Naive thymus-derived CD4-positive, alpha-beta T cell (primary cell): ENCODE measurements around the gene GUCA2B. TPM values are rescaled to one million over a fixed set of nuclear protein-coding genes. Genes with fewer than 3 reads are reported as not detected.

ENCODE experiments used
- ATAC-seq: fragments of 150-1000 bp; cut with Tn5 transposase; 2 replicates; pipeline ENCODE4 v1.10.0; 2021; ENCODE audit warnings: mild to moderate bottlenecking, moderate library complexity
- CTCF ChIA-PET: fragments of 350-600 bp; sonication (Branson Sonifier 250); formaldehyde crosslinking; loops from one replicate; lab custom pipeline; 2021; ENCODE audit warnings: antibody characterized with exemption; lab: Charles Lee
- POLR2A ChIA-PET: fragments of 350-600 bp; sonication (Branson Sonifier 250); formaldehyde crosslinking; loops from one replicate; lab custom pipeline; 2021; ENCODE audit warnings: antibody characterized with exemption, inconsistent platforms; lab: Charles Lee
- DNase-seq, 9 donors: peaks; one replicate each; pipeline versions ENCODE4 v3.0.0 to v3.0.0-alpha.2; 2020 to 2022; ENCODE audit warnings: mixed read lengths in 1 of 9
- H3K27ac ChIP-seq: one replicate; pipeline ENCODE4 v1.7.0; 2013; ENCODE audit warnings: mild to moderate bottlenecking, low read depth, low read length, moderate library complexity
- H3K27me3 ChIP-seq, 2 donors: one replicate each; pipeline ENCODE4 v1.7.0; 2013; ENCODE audit warnings: low read length in 2 of 2, mild to moderate bottlenecking in 2 of 2, moderate library complexity in 2 of 2; ENCODE audit not compliant: control insufficient read depth in 2 of 2, insufficient read depth in 2 of 2
- H3K36me3 ChIP-seq, 3 experiments: 1 replicate in 2 of 3; 2 replicates in 1 of 3; pipeline ENCODE4 v1.7.0; 2013; ENCODE audit warnings: low read length in 3 of 3, mild to moderate bottlenecking in 3 of 3, moderate library complexity in 1 of 3; ENCODE audit not compliant: insufficient read depth in 3 of 3, control insufficient read depth in 2 of 3
- H3K4me1 ChIP-seq, 2 donors: one replicate each; pipeline ENCODE4 v1.7.0; 2013; ENCODE audit warnings: low read length in 2 of 2, mild to moderate bottlenecking in 2 of 2, moderate library complexity in 1 of 2; ENCODE audit not compliant: control insufficient read depth in 2 of 2, insufficient read depth in 2 of 2
- H3K4me3 ChIP-seq: 2 replicates; pipeline ENCODE4 v1.7.0; 2013; ENCODE audit warnings: mild to moderate bottlenecking, low read length
- H3K9me3 ChIP-seq, 3 experiments: 1 replicate in 2 of 3; 2 replicates in 1 of 3; pipeline ENCODE4 v1.7.0; 2013; ENCODE audit warnings: low read length in 3 of 3; ENCODE audit not compliant: control insufficient read depth in 2 of 3
- H3K27ac Mint-ChIP-seq, 9 donors: one replicate each; pipeline ENCODE4 v1.8.0; 2020 to 2022; ENCODE audit warnings: mixed read lengths in 9 of 9, mild to moderate bottlenecking in 8 of 9, moderate library complexity in 5 of 9, inconsistent platforms in 2 of 9
- H3K27me3 Mint-ChIP-seq, 5 donors: one replicate each; pipeline ENCODE4 v1.8.0; 2021 to 2022; ENCODE audit warnings: mixed read lengths in 5 of 5, mild to moderate bottlenecking in 1 of 5
- H3K36me3 Mint-ChIP-seq, 5 donors: one replicate each; pipeline ENCODE4 v1.8.0; 2020 to 2022; ENCODE audit warnings: mixed read lengths in 5 of 5, mild to moderate bottlenecking in 3 of 5, inconsistent platforms in 1 of 5
- H3K4me1 Mint-ChIP-seq, 7 donors: one replicate each; pipeline ENCODE4 v1.8.0; 2020 to 2022; ENCODE audit warnings: mixed read lengths in 7 of 7, mild to moderate bottlenecking in 3 of 7, inconsistent platforms in 1 of 7
- H3K4me3 Mint-ChIP-seq, 10 donors: one replicate each; pipeline ENCODE4 v1.8.0; 2020 to 2022; ENCODE audit warnings: mild to moderate bottlenecking in 10 of 10, mixed read lengths in 10 of 10, moderate library complexity in 6 of 10, inconsistent platforms in 2 of 10
- H3K9me3 Mint-ChIP-seq, 11 donors: one replicate each; pipeline ENCODE4 v1.8.0; 2020 to 2022; ENCODE audit warnings: mixed read lengths in 11 of 11, mild to moderate bottlenecking in 4 of 11, inconsistent platforms in 1 of 11, moderate library complexity in 1 of 11
- intact Hi-C, 2 donors: fragments of 100-400 bp; cut with micrococcal nuclease; formaldehyde crosslinking; loops; one replicate each; pipeline ENCODE4 v1.15.1; 2023
- polyA plus RNA-seq, 2 donors: library from polyadenylated mRNA; unstranded; fragments of 300-500 nt; fragmentation: Illumina TruSeq; gene quantifications; one replicate each; pipeline ENCODE4 v1.2.3, GENCODE V29; 2021
- total RNA-seq, 6 experiments: library from RNA in 5 of 6; stranded (reverse) in 5 of 6; gene quantifications; 1 replicate in 5 of 6; 2 replicates in 1 of 6; pipeline ENCODE4 v1.2.3 and lab custom pipeline; 2021 to 2026

The GUCA2B gene
- total and polyA plus RNA-seq, 7 experiments from 2014 or later, result not detected

- POLR2A ChIA-PET, result no interaction called here
- H3K27ac ChIP-seq, result no peak overlapping the region
- H3K4me1 ChIP-seq, result no peaks in the 10 kb centered on the region
- H3K27me3 Mint-ChIP-seq, result peaks cover 3 to 11% (median 9%) of the 10 kb centered on the region in 5 donors
- H3K9me3 Mint-ChIP-seq, result no peaks in the 10 kb centered on the region
- H3K36me3 Mint-ChIP-seq, result no peaks in the 10 kb centered on the region
- H3K27ac Mint-ChIP-seq, result no peak overlapping the region
- no peaks in the 10 kb centered on the region for H3K36me3 ChIP-seq
- H3K4me1 Mint-ChIP-seq, result peaks cover 0 to 7% (median 5%) of the 10 kb centered on the region in 7 donors
- H3K4me3 ChIP-seq, result no peak overlapping the region
- CTCF ChIA-PET, result no interaction called here
- H3K9me3 ChIP-seq, result no peaks in the 10 kb centered on the region
- intact Hi-C loops, result loop anchor here in 1 of 2 donors (10.0 kb wide), 1 partner anchor 571 kb away; no protein-coding TSS in a partner anchor
- DNase-seq, result peak in 1 of 9 donors; percentile 8
- peaks cover 0 to 6% of the 10 kb centered on the region in 2 donors for H3K27me3 ChIP-seq
- no peak overlapping the region for H3K4me3 Mint-ChIP-seq
- no peak for ATAC-seq
Measured at GRCh38 chr1:42145764-42146625, 7.2 kb upstream of the GUCA2B start.

- ATAC-seq (peak; percentile 74), DNase-seq (peak; percentile 30 to 71 (median 61))
- Histone ChIP-seq H3K27me3 (peaks cover 0 to 6% of the 10 kb centered on the region in 2 donors), H3K27ac (no peak overlapping the region), H3K36me3 (no peaks in the 10 kb centered on the region), H3K4me1 (no peaks in the 10 kb centered on the region), H3K9me3 (no peaks in the 10 kb centered on the region), H3K4me3 (no peak overlapping the region)
- Mint-ChIP-seq H3K9me3 (peaks cover 0 to 2% (median 0%) of the 10 kb centered on the region in 11 donors), H3K27ac (no peak overlapping the region), H3K27me3 (peaks cover 3 to 14% (median 11%) of the 10 kb centered on the region in 5 donors), H3K36me3 (no peaks in the 10 kb centered on the region), H3K4me1 (peaks cover 0 to 7% (median 5%) of the 10 kb centered on the region in 7 donors), H3K4me3 (no peak overlapping the region)
- intact Hi-C loops, result loop anchor here (1.0 to 10.0 kb wide), 2 partner anchors 27 to 572 kb away; no protein-coding TSS in a partner anchor
- POLR2A ChIA-PET, result no interaction called here
- CTCF ChIA-PET, result interaction anchor here (0.6 to 1.1 kb wide), 5 partner anchors 9 to 608 kb away, joined by 3 to 5 read pairs (median 3); no protein-coding TSS in a partner anchor
Measured at GRCh38 chr1:42146626-42147320, 6.4 kb upstream of the GUCA2B start.

GRCh38 chr1:42148166-42148565 is 5.0 kb upstream of the GUCA2B start:
- peaks cover 0 to 6% of the 10 kb centered on the region in 2 donors for H3K27me3 ChIP-seq
- no peaks in the 10 kb centered on the region for H3K9me3 ChIP-seq
- H3K4me1 ChIP-seq, result no peaks in the 10 kb centered on the region
- intact Hi-C loops, result loop anchor here in 1 of 2 donors (10.0 kb wide), 1 partner anchor 573 kb away; no protein-coding TSS in a partner anchor
- H3K4me3 ChIP-seq, result no peak overlapping the region
- Mint-ChIP-seq H3K4me3 (no peak overlapping the region), H3K4me1 (peaks cover 0 to 5% (median 4%) of the 10 kb centered on the region in 7 donors), H3K27me3 (peaks cover 6 to 12% (median 10%) of the 10 kb centered on the region in 5 donors), H3K36me3 (no peaks in the 10 kb centered on the region), H3K9me3 (peaks cover 0 to 2% (median 0%) of the 10 kb centered on the region in 11 donors), H3K27ac (no peak overlapping the region)
- ATAC-seq (no peak), DNase-seq (no peak)
- ChIA-PET POLR2A (no interaction called here), CTCF (interaction anchor here (1.0 kb wide), 1 partner anchor 599 kb away, joined by 5 read pairs; no protein-coding TSS in a partner anchor)
- no peaks in the 10 kb centered on the region for H3K36me3 ChIP-seq
- H3K27ac ChIP-seq, result no peak overlapping the region

GRCh38 chr1:42150651-42151050 is 2.6 kb upstream of the GUCA2B start:
- H3K4me1 ChIP-seq, result no peaks in the 10 kb centered on the region
- intact Hi-C loops, result no loop called here
- Mint-ChIP-seq H3K36me3 (no peaks in the 10 kb centered on the region), H3K9me3 (peaks cover 0 to 2% (median 0%) of the 10 kb centered on the region in 11 donors), H3K4me1 (no peaks in the 10 kb centered on the region), H3K27me3 (peaks cover 5 to 12% (median 10%) of the 10 kb centered on the region in 5 donors), H3K27ac (peak overlapping the region in 1 of 9 donors; percentile 47), H3K4me3 (no peak overlapping the region)
- H3K27me3 ChIP-seq, result peaks cover 0 to 6% of the 10 kb centered on the region in 2 donors
- DNase-seq (no peak), ATAC-seq (no peak)
- H3K36me3 ChIP-seq, result no peaks in the 10 kb centered on the region
- H3K27ac ChIP-seq, result no peak overlapping the region
- POLR2A ChIA-PET, result no interaction called here
- CTCF ChIA-PET, result no interaction called here
- no peak overlapping the region for H3K4me3 ChIP-seq
- H3K9me3 ChIP-seq, result no peaks in the 10 kb centered on the region

GRCh38 chr1:42152119-42152518 is 1.1 kb upstream of the GUCA2B start:
- peak overlapping the region in 1 of 9 donors; percentile 14 for H3K27ac Mint-ChIP-seq
- Histone ChIP-seq H3K36me3 (no peaks in the 10 kb centered on the region), H3K4me3 (no peak overlapping the region), H3K9me3 (no peaks in the 10 kb centered on the region), H3K27me3 (no peaks in the 10 kb centered on the region), H3K27ac (no peak overlapping the region), H3K4me1 (no peaks in the 10 kb centered on the region)
- ATAC-seq (no peak), DNase-seq (no peak)
- intact Hi-C loops, result no loop called here
- H3K9me3 Mint-ChIP-seq, result peaks cover 0 to 2% (median 0%) of the 10 kb centered on the region in 11 donors
- no peak overlapping the region for H3K4me3 Mint-ChIP-seq
- H3K27me3 Mint-ChIP-seq, result peaks cover 5 to 12% (median 10%) of the 10 kb centered on the region in 5 donors
- ChIA-PET POLR2A (no interaction called here), CTCF (interaction anchor here (1.0 kb wide), 1 partner anchor 21 kb away, joined by 4 read pairs; no protein-coding TSS in a partner anchor)
- no peaks in the 10 kb centered on the region for H3K4me1 Mint-ChIP-seq
- H3K36me3 Mint-ChIP-seq, result no peaks in the 10 kb centered on the region

- Histone ChIP-seq H3K4me3 (no peak overlapping the region), H3K9me3 (no peaks in the 10 kb centered on the region), H3K27me3 (no peaks in the 10 kb centered on the region), H3K36me3 (no peaks in the 10 kb centered on the region), H3K4me1 (no peaks in the 10 kb centered on the region), H3K27ac (no peak overlapping the region)
- ATAC-seq (no peak), DNase-seq (no peak)
- H3K9me3 Mint-ChIP-seq, result peaks cover 0 to 2% (median 0%) of the 10 kb centered on the region in 11 donors
- H3K27ac Mint-ChIP-seq, result peak overlapping the region in 1 of 9 donors; percentile 12
- no peaks in the 10 kb centered on the region for H3K36me3 Mint-ChIP-seq
- ChIA-PET CTCF (no interaction called here), POLR2A (no interaction called here)
- intact Hi-C loops, result no loop called here
- no peak overlapping the region for H3K4me3 Mint-ChIP-seq
- H3K27me3 Mint-ChIP-seq, result peaks cover 6 to 12% (median 10%) of the 10 kb centered on the region in 5 donors
- H3K4me1 Mint-ChIP-seq, result peaks cover 6 to 8% (median 7%) of the 10 kb centered on the region in 7 donors
Measured at GRCh38 chr1:42153624-42154023, 414 bp downstream of the GUCA2B start.
